ENCODE measurements around the gene RABAC1.

Gene RABAC1

GRCh38 chr19:41997851-41998229, 38.7 kb upstream of the RABAC1 start:
- ATAC-seq = no peak
- peak; percentile 76 for TF ChIP-seq TCF4 (CRISPR knock-in tag; IDR thresholded peaks at IDR 0.05; ENCODE audit: borderline replicate concordance)
- no peak for TF ChIP-seq GLIS3 (CRISPR knock-in tag; IDR thresholded peaks at IDR 0.05)

GRCh38 chr19:41997121-41997850, 38.2 kb upstream of the RABAC1 start:
- TF ChIP-seq PPARA (CRISPR knock-in tag; IDR thresholded peaks at IDR 0.05; ENCODE audit: borderline replicate concordance) (no peak), SNAI2 (CRISPR knock-in tag; IDR thresholded peaks at IDR 0.05) (peak; percentile 59; the same call in 1 of the 2 replicates)
- peak; percentile 79 for ATAC-seq

GRCh38 chr19:41995959-41996797, 37.1 kb upstream of the RABAC1 start:
- ATAC-seq = no peak
- TF ChIP-seq OSR1 (CRISPR knock-in tag; IDR thresholded peaks at IDR 0.05) (no peak), ZC3H10 (CRISPR knock-in tag; IDR thresholded peaks at IDR 0.05) (no peak), BACH2 (CRISPR knock-in tag; IDR thresholded peaks at IDR 0.05; ENCODE audit: borderline replicate concordance) (no peak), ZNF565 (CRISPR knock-in tag; conservative IDR thresholded peaks at IDR 0.05; ENCODE audit: low read depth) (no peak), SNAI2 (CRISPR knock-in tag; IDR thresholded peaks at IDR 0.05) (no peak), PPARA (CRISPR knock-in tag; IDR thresholded peaks at IDR 0.05; ENCODE audit: borderline replicate concordance) (no peak), TCF4 (CRISPR knock-in tag; IDR thresholded peaks at IDR 0.05; ENCODE audit: borderline replicate concordance) (no peak), ZFP30 (CRISPR knock-in tag; IDR thresholded peaks at IDR 0.05) (no peak), ZNF8 (CRISPR knock-in tag; IDR thresholded peaks at IDR 0.05) (no peak), TSHZ2 (CRISPR knock-in tag; IDR thresholded peaks at IDR 0.05) (no peak), CSRNP3 (CRISPR knock-in tag; IDR thresholded peaks at IDR 0.05) (no peak), CSDC2 (CRISPR knock-in tag; IDR thresholded peaks at IDR 0.05) (no peak)

- no peak for TF ChIP-seq TCF4 (CRISPR knock-in tag; IDR thresholded peaks at IDR 0.05; ENCODE audit: borderline replicate concordance)
- no peak for TF ChIP-seq RARB (CRISPR knock-in tag; IDR thresholded peaks at IDR 0.05)
- no peak for TF ChIP-seq ZNF70 (CRISPR knock-in tag; IDR thresholded peaks at IDR 0.05)
- no peak for TF ChIP-seq ISL1 (CRISPR knock-in tag; IDR thresholded peaks at IDR 0.05)
- ATAC-seq = no peak
These were observed 36.2 kb upstream of the RABAC1 start for GRCh38 chr19:41994994-41995958.

- TF ChIP-seq TCF4 (CRISPR knock-in tag; IDR thresholded peaks at IDR 0.05; ENCODE audit: borderline replicate concordance) (no peak), ZNF565 (CRISPR knock-in tag; conservative IDR thresholded peaks at IDR 0.05; ENCODE audit: low read depth) (no peak), BACH2 (CRISPR knock-in tag; IDR thresholded peaks at IDR 0.05; ENCODE audit: borderline replicate concordance) (no peak), PATZ1 (CRISPR knock-in tag; IDR thresholded peaks at IDR 0.05; ENCODE audit: borderline replicate concordance) (no peak), CSRNP3 (CRISPR knock-in tag; IDR thresholded peaks at IDR 0.05) (no peak), PPARA (CRISPR knock-in tag; IDR thresholded peaks at IDR 0.05; ENCODE audit: borderline replicate concordance) (no peak), ZFP30 (CRISPR knock-in tag; IDR thresholded peaks at IDR 0.05) (no peak)
- ATAC-seq = no peak
These were observed 35.4 kb upstream of the RABAC1 start for GRCh38 chr19:41994521-41994971.

Measured in SK-N-SH treated with all-trans-retinoic acid at 6 μM for 48 hours (cell line).